ENCODE data around the gene VWA5B1. TPM values are rescaled to one million over a fixed set of nuclear protein-coding genes. Genes with fewer than 3 reads are reported as not detected.

Gene VWA5B1
- total and polyA plus RNA-seq, 2 of the 4 experiments (the other 2 are of a cell fraction) = not detected

GRCh38 chr1:20328201-20328600 is 37.5 kb downstream of the VWA5B1 start:
- no peak overlapping the region for H2BK15ac ChIP-seq (ENCODE audit: low read depth, low read length)
- H3K79me1 ChIP-seq (ENCODE audit: low read depth in 1 of 2, low read length in 2 of 2) = no peaks in the 10 kb centered on the region
- H3K4me2 ChIP-seq (ENCODE audit: low read depth, low read length) = no peak overlapping the region
- no peaks in the 10 kb centered on the region for H3K36me3 ChIP-seq (ENCODE audit: control insufficient read depth, insufficient read depth, low read length)
- intact Hi-C loops (cut with micrococcal nuclease) = no loop called here
- no peak overlapping the region for H4K5ac ChIP-seq (ENCODE audit: low read depth, low read length)
- H3K9me3 ChIP-seq (ENCODE audit: control insufficient read depth, insufficient read depth, low read length) = no peaks in the 10 kb centered on the region
- no peak overlapping the region for H2BK5ac ChIP-seq (ENCODE audit: low read depth, low read length, poor library complexity, severe bottlenecking)
- no peak overlapping the region for H3K14ac ChIP-seq (replicated peaks; ENCODE audit: low read depth, low read length)
- H3K56ac ChIP-seq (ENCODE audit: extremely low read depth, insufficient read depth, low read length) = no peak overlapping the region
- H2BK120ac ChIP-seq (ENCODE audit: low read depth, low read length) = no peak overlapping the region
- H3K9ac ChIP-seq (ENCODE audit: low read depth, low read length) = no peak overlapping the region
- POLR2A ChIA-PET (ENCODE audit: unreplicated experiment) = no interaction called here
- no peak overlapping the region for H2AK5ac ChIP-seq (ENCODE audit: low read depth, low read length)
- H3K4ac ChIP-seq (ENCODE audit: low read depth, low read length) = no peak overlapping the region
- DNase-seq (no peak), ATAC-seq (ENCODE audit: low read depth) (no peak)
- no peak overlapping the region for H3K4me3 ChIP-seq (ENCODE audit: insufficient read depth, low read depth, low read length)
- peaks cover 16% of the 10 kb centered on the region for H3K27me3 ChIP-seq (ENCODE audit: control insufficient read depth, insufficient read depth, low read length)
- no peak overlapping the region for H3K23ac ChIP-seq (ENCODE audit: low read depth, low read length)
- no peak overlapping the region for H4K91ac ChIP-seq (ENCODE audit: insufficient read depth, low read depth, low read length)
- no peak overlapping the region for H3K18ac ChIP-seq (ENCODE audit: low read depth, low read length)
- H4K20me1 ChIP-seq (ENCODE audit: insufficient read depth, low read length) = no peaks in the 10 kb centered on the region
- no peak overlapping the region for H2AFZ ChIP-seq (replicated peaks; ENCODE audit: low read length, poor library complexity)
- H3K4me1 ChIP-seq (ENCODE audit: control insufficient read depth, insufficient read depth, low read length) = peaks cover 3% of the 10 kb centered on the region; the same call in 1 of the 2 replicates
- in situ Hi-C loops (cut with MboI; ENCODE audit: low sequenced_read_pairs) = no loop called here
- H2AK9ac ChIP-seq (replicated peaks; ENCODE audit: low read depth, low read length, poor library complexity) = no peak overlapping the region
- H3K9me1 ChIP-seq (ENCODE audit: insufficient read depth, low read length) = no peaks in the 10 kb centered on the region
- H3K27ac ChIP-seq (ENCODE audit: insufficient read depth, low read length) = no peak overlapping the region
- WGBS, 2 experiments (ENCODE audit: extremely low coverage in 2 of 2, insufficient read length in 1 of 2) = 63% methylated on average over 2 of the region's 7 CpGs; no CpG with 5 or more reads in 1 of the 2 experiments
- no peak overlapping the region for H2BK20ac ChIP-seq (ENCODE audit: low read depth, low read length)
- dilution Hi-C loops (cut with HindIII; ENCODE audit: low sequenced_read_pairs, unreplicated experiment) = no loop called here
- H4K8ac ChIP-seq (ENCODE audit: low read depth in 2 of 2, low read length in 2 of 2) = no peak overlapping the region
- no peak for TF ChIP-seq MAFK (IDR thresholded peaks at IDR 0.05; ENCODE audit: low read depth, low read length)
- TF ChIP-seq BHLHE40 (IDR thresholded peaks at IDR 0.05; ENCODE audit: low read depth, low read length) = no peak
- no peak for TF ChIP-seq MXI1 (IDR thresholded peaks at IDR 0.05; ENCODE audit: borderline replicate concordance, low read depth, low read length)
- TF ChIP-seq CEBPB (IDR thresholded peaks at IDR 0.05; ENCODE audit: low read depth, low read length) = no peak
- TF ChIP-seq, protein P1, sequence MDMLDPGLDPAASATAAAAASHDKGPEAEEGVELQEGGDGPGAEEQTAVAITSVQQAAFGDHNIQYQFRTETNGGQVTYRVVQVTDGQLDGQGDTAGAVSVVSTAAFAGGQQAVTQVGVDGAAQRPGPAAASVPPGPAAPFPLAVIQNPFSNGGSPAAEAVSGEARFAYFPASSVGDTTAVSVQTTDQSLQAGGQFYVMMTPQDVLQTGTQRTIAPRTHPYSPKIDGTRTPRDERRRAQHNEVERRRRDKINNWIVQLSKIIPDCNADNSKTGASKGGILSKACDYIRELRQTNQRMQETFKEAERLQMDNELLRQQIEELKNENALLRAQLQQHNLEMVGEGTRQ (IDR thresholded peaks at IDR 0.05; ENCODE audit: low read depth, low read length) = no peak
- no peak for TF ChIP-seq FOS (IDR thresholded peaks at IDR 0.05; ENCODE audit: low read depth, low read length)
- no peak for TF ChIP-seq RFX5 (IDR thresholded peaks at IDR 0.05; ENCODE audit: low read depth, low read length)
- no peak for TF ChIP-seq NFE2L2 (IDR thresholded peaks at IDR 0.05; ENCODE audit: low read depth, low read length)
- TF ChIP-seq POLR2A (IDR thresholded peaks at IDR 0.05; ENCODE audit: low read depth, low read length) = no peak
- no peak for TF ChIP-seq CTCF (conservative IDR thresholded peaks at IDR 0.05; ENCODE audit: low read depth, low read length)
- no peak for TF ChIP-seq CHD1 (IDR thresholded peaks at IDR 0.05; ENCODE audit: low read depth, low read length)
- no peak for TF ChIP-seq SMC3 (IDR thresholded peaks at IDR 0.05; ENCODE audit: low read depth, low read length)
- TF ChIP-seq RCOR1 (IDR thresholded peaks at IDR 0.05; ENCODE audit: insufficient replicate concordance, low read length) = no peak
- TF ChIP-seq RAD21 (IDR thresholded peaks at IDR 0.05; ENCODE audit: low read length) = no peak
- TF ChIP-seq MAZ (IDR thresholded peaks at IDR 0.05; ENCODE audit: borderline replicate concordance, low read depth, low read length) = no peak
- no peak for TF ChIP-seq ELK1 (IDR thresholded peaks at IDR 0.05; ENCODE audit: borderline replicate concordance, low read depth, low read length)
- no TSS peak for BruUV-seq (replicated peaks)
- CTCF ChIA-PET = no interaction called here

Measured in IMR-90 (cell line).